GM23248 (cell line): ENCODE measurements around the gene PSENEN.

Experiments
- EZH2 ChIP-seq: fragments of 200-600 bp; sonication (generic); IDR thresholded peaks from 2 replicates; pipeline ENCODE4 v1.6.1; 2018; ENCODE audit warnings: antibody characterized with exemption, mild to moderate bottlenecking; ENCODE audit not compliant: insufficient read depth, poor library complexity, severe bottlenecking
- EZH2phosphoT487 ChIP-seq: fragments of 200-600 bp; sonication (generic); IDR thresholded peaks from 2 replicates; pipeline ENCODE4 v1.6.1; 2018; ENCODE audit warnings: antibody characterized with exemption, moderate library complexity, mild to moderate bottlenecking, low read depth; ENCODE audit not compliant: insufficient read depth

- no peak for TF ChIP-seq EZH2
- TF ChIP-seq EZH2phosphoT487, result no peak
These were observed 41.2 kb upstream of the PSENEN start, which contains the start of gene ZBTB32 for GRCh38 chr19:35704218-35704617.
